Measurements from ENCODE around the gene ADAM10. TPM values are rescaled to one million over a fixed set of nuclear protein-coding genes. Genes with fewer than 3 reads are reported as not detected.

Gene ADAM10
- total RNA-seq, 4 donors from 2014 or later, result 20.1 to 42.5 (median 33.4) TPM

GRCh38 chr15:58775402-58775801 is 25.9 kb upstream of the ADAM10 start:
- no peak for DNase-seq
- H3K9me3 ChIP-seq, result no peaks in the 10 kb centered on the region
- peaks cover 38 to 47% of the 10 kb centered on the region in 2 donors for H3K4me1 ChIP-seq
- intact Hi-C loops (cut with DNase I; ENCODE audit: low total_unique reads) (loop anchor here (10.0 kb wide), 1 partner anchor 599 kb away; the partner anchor contains the start of gene MYO1E), in situ Hi-C loops (cut with MboI; ENCODE audit: low sequenced_read_pairs in 4 of 4) (no loop called here)
- no peaks in the 10 kb centered on the region for H3K27me3 ChIP-seq
- H3K27ac ChIP-seq, result no peak overlapping the region
- no peak overlapping the region for H3K4me3 ChIP-seq
- no peak for ATAC-seq
- TF ChIP-seq CTCF (IDR thresholded peaks at IDR 0.05 in 4 of 5, conservative IDR thresholded peaks at IDR 0.05 in 1 of 5), result no peak
- TF ChIP-seq POLR2A (IDR thresholded peaks at IDR 0.05), result no peak
- no peaks in the 10 kb centered on the region for H3K36me3 ChIP-seq

- Histone ChIP-seq H3K27me3 (no peaks in the 10 kb centered on the region), H3K9me3 (no peaks in the 10 kb centered on the region), H3K36me3 (no peaks in the 10 kb centered on the region), H3K4me1 (peaks cover 40 to 50% of the 10 kb centered on the region in 2 donors), H3K27ac (peak overlapping the region; percentile 92 to 99 (median 98)), H3K4me3 (peak overlapping the region; percentile 68 to 97 (median 92))
- in situ Hi-C loops (cut with MboI; ENCODE audit: low sequenced_read_pairs in 4 of 4), result loop anchor here in 1 of 4 donors (25.0 kb wide), 1 partner anchor 536 kb away; no protein-coding TSS in a partner anchor
- TF ChIP-seq POLR2A (IDR thresholded peaks at IDR 0.05) (no peak), CTCF (IDR thresholded peaks at IDR 0.05 in 4 of 5, conservative IDR thresholded peaks at IDR 0.05 in 1 of 5) (no peak)
- ATAC-seq (no peak), DNase-seq (no peak)
- intact Hi-C loops (cut with DNase I; ENCODE audit: low total_unique reads), result loop anchor here (5.0 to 10.0 kb wide), 5 partner anchors 214 to 664 kb away; partner anchors contain the start of genes FAM81A, MYO1E and RNF111
Observed at GRCh38 chr15:58773024-58773423, 23.5 kb upstream of the ADAM10 start.

- DNase-seq, result peak; percentile 34 to 49
- H3K27ac ChIP-seq, result peak overlapping the region; percentile 92 to 99 (median 98)
- ATAC-seq, result peak; percentile 38 to 39
- in situ Hi-C loops (cut with MboI; ENCODE audit: low sequenced_read_pairs in 4 of 4), result loop anchor here in 1 of 4 donors (25.0 kb wide), 1 partner anchor 534 kb away; no protein-coding TSS in a partner anchor
- intact Hi-C loops (cut with DNase I; ENCODE audit: low total_unique reads), result loop anchor here (1.0 to 10.0 kb wide), 9 partner anchors 22 to 666 kb away; partner anchors contain the start of genes ADAM10, FAM81A, MYO1E and RNF111
- H3K4me1 ChIP-seq, result peaks cover 40 to 50% of the 10 kb centered on the region in 2 donors
- H3K9me3 ChIP-seq, result no peaks in the 10 kb centered on the region
- no peaks in the 10 kb centered on the region for H3K36me3 ChIP-seq
- no peaks in the 10 kb centered on the region for H3K27me3 ChIP-seq
- no peak for TF ChIP-seq POLR2A (IDR thresholded peaks at IDR 0.05)
- no peak for TF ChIP-seq CTCF (IDR thresholded peaks at IDR 0.05 in 4 of 5, conservative IDR thresholded peaks at IDR 0.05 in 1 of 5)
- H3K4me3 ChIP-seq, result peak overlapping the region; percentile 68 to 97 (median 92)
Observed at GRCh38 chr15:58771621-58772250, 22.2 kb upstream of the ADAM10 start.

GRCh38 chr15:58770857-58771620 is 21.5 kb upstream of the ADAM10 start, which contains the start of gene MINDY2:
Gene MINDY2 (plus strand): TSS chr15:58771302. CDS start chr15:58771396, 94 bp downstream.
- TF ChIP-seq POLR2A (IDR thresholded peaks at IDR 0.05) (peak; percentile 87 to 96), CTCF (IDR thresholded peaks at IDR 0.05 in 4 of 5, conservative IDR thresholded peaks at IDR 0.05 in 1 of 5) (peak in 1 of 5 experiments; percentile 19)
- no peaks in the 10 kb centered on the region for H3K36me3 ChIP-seq
- ATAC-seq (peak; percentile 91 to 92), DNase-seq (peak; percentile 97 to 98)
- peaks cover 40 to 44% of the 10 kb centered on the region in 2 donors for H3K4me1 ChIP-seq
- in situ Hi-C loops (cut with MboI; ENCODE audit: low sequenced_read_pairs in 4 of 4) (loop anchor here in 1 of 4 donors (25.0 kb wide), 1 partner anchor 534 kb away; no protein-coding TSS in a partner anchor), intact Hi-C loops (cut with DNase I; ENCODE audit: low total_unique reads) (loop anchor here (1.0 to 10.0 kb wide), 9 partner anchors 22 to 666 kb away; partner anchors contain the start of genes ADAM10, FAM81A, MYO1E and RNF111)
- no peaks in the 10 kb centered on the region for H3K27me3 ChIP-seq
- H3K4me3 ChIP-seq, result peak within 1 kb of the TSS; percentile 70 to 97 (median 92)
- H3K9me3 ChIP-seq, result no peaks in the 10 kb centered on the region
- peak within 1 kb of the TSS; percentile 92 to 99 (median 98) for H3K27ac ChIP-seq
